Measurements from ENCODE around the gene SLC25A21.

DNA sequence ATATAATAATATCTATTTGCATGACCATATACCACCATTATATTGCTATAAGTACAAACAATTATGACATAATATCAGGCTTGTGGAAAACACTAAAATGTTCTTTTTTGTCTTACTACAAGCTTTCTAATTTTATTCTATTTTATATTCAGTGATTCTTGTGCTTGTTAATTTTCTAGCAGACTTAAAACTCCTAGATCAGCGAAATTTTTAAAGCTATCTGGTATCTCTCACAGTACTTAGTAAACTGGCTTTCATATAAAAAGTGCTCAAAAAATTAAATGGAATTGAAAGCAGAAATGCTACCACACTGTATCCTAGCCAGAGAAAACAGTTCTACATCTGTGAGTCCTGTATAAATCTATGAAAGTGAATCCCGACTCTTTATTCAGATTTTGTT, 405.4 kb downstream of the SLC25A21 start:
- TF ChIP-seq FOXP2 (optimal IDR thresholded peaks at IDR 0.05; ENCODE audit: control extremely low read depth, extremely low read length, insufficient read depth) (no peak), EZH2 (IDR thresholded peaks at IDR 0.05) (no peak), POLR2AphosphoS5 (IDR thresholded peaks at IDR 0.05; ENCODE audit: borderline replicate concordance, low read depth, low read length) (no peak)

Measured in SK-N-MC (cell line).